ENCODE data around the gene CBX3.
"Not testable (repeated sequence)": the region's sequence is repeated elsewhere in the genome, so short reads cannot be mapped to it uniquely, and the experiment has no call there.

CBX3 gene

DNA sequence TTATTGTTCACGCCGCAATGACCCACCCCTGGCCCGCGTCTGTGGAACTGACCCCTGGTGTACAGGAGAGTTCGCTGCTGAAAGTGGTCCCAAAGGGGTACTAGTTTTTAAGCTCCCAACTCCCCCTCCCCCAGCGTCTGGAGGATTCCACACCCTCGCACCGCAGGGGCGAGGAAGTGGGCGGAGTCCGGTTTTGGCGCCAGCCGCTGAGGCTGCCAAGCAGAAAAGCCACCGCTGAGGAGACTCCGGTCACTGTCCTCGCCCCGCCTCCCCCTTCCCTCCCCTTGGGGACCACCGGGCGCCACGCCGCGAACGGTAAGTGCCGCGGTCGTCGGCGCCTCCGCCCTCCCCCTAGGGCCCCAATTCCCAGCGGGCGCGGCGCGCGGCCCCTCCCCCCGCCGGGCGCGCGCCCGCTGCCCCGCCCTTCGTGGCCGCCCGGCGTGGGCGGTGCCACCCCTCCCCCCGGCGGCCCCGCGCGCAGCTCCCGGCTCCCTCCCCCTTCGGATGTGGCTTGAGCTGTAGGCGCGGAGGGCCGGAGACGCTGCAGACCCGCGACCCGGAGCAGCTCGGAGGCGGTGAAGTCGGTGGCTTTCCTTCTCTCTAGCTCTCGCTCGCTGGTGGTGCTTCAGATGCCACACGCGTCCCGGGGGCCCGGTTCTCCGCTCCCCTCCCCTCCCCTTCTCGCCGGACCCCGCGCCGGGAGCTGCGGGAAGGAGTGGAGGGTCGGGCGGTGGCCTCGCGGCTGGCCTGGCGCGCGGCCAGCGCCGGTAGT lies at the start of gene CBX3:
Gene CBX3, plus strand, starts transcription at position 499 of the 772 bp plus-strand sequence. CDS start 1,254 bp downstream, outside the sequence.
- H3K4me3 ChIP-seq (ENCODE audit: low read length) = peak within 1 kb of the TSS; percentile 99
- DNase-seq (ENCODE audit: low read depth) = no peak
- TF ChIP-seq, protein P1, sequence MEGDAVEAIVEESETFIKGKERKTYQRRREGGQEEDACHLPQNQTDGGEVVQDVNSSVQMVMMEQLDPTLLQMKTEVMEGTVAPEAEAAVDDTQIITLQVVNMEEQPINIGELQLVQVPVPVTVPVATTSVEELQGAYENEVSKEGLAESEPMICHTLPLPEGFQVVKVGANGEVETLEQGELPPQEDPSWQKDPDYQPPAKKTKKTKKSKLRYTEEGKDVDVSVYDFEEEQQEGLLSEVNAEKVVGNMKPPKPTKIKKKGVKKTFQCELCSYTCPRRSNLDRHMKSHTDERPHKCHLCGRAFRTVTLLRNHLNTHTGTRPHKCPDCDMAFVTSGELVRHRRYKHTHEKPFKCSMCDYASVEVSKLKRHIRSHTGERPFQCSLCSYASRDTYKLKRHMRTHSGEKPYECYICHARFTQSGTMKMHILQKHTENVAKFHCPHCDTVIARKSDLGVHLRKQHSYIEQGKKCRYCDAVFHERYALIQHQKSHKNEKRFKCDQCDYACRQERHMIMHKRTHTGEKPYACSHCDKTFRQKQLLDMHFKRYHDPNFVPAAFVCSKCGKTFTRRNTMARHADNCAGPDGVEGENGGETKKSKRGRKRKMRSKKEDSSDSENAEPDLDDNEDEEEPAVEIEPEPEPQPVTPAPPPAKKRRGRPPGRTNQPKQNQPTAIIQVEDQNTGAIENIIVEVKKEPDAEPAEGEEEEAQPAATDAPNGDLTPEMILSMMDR (conservative IDR thresholded peaks at IDR 0.05; ENCODE audit: low read depth, low read length) = no peak

DNA sequence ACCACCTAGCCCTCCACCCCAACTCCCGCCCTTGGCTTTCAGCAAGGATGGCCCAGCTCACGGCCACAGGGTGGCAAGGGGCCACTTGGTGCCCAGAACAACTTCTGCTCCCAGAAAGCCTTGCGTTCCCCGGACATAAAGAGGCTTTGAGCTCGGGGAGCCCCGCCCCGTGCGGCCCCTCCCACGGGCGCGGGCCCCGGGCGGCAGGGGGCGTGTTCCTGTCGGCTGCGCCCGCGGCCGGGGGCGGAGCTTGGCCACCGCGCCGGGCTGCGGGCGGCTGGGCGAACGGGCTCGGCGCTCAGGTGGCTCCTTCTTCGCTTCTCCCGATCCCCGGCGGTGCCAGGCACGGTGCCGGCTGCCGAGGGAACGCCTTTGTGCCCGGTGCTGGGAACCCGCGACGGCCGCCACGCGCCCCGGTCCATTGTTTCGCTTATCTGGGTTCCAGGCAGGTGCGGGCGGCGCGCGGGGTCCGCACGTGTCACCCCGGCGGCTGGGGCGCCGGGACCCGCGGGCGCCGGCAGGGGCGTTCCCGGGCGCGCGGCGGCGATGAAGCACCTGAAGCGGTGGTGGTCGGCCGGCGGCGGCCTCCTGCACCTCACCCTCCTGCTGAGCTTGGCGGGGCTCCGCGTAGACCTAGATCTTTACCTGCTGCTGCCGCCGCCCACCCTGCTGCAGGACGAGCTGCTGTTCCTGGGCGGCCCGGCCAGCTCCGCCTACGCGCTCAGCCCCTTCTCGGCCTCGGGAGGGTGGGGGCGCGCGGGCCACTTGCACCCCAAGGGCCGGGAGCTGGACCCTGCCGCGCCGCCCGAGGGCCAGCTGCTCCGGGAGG lies 49.4 kb upstream of the CBX3 start, which contains the start of gene NFE2L3:
Gene NFE2L3, plus strand, starts transcription at position 246 of the 829 bp plus-strand sequence. Its CDS starts 301 bp downstream, at position 547.
- TF ChIP-seq, protein P1 (conservative IDR thresholded peaks at IDR 0.05; ENCODE audit: low read depth, low read length) = peak; percentile 6
- no peak for DNase-seq (ENCODE audit: low read depth)
- peak within 1 kb of the TSS; percentile 49 for H3K4me3 ChIP-seq (ENCODE audit: low read length)

DNA sequence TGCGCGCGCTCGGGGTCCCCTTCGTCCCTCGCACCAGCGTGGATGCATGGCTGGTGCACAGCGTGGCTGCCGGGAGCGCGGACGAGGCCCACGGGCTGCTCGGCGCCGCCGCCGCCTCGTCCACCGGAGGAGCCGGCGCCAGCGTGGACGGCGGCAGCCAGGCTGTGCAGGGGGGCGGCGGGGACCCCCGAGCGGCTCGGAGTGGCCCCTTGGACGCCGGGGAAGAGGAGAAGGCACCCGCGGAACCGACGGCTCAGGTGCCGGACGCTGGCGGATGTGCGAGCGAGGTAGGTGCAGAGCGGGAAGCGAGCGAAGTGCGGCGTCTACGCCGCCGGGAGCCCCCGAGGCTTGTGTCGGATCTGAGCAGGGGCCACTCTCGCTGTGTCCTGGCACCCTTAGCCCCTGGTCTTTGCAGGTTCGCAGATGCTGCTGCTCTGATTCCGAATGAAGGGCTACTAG lies 48.7 kb upstream of the CBX3 start:
- H3K4me3 ChIP-seq (ENCODE audit: low read length) = peak overlapping the region; percentile 49
- not testable (repeated sequence) for DNase-seq (ENCODE audit: low read depth)

DNA sequence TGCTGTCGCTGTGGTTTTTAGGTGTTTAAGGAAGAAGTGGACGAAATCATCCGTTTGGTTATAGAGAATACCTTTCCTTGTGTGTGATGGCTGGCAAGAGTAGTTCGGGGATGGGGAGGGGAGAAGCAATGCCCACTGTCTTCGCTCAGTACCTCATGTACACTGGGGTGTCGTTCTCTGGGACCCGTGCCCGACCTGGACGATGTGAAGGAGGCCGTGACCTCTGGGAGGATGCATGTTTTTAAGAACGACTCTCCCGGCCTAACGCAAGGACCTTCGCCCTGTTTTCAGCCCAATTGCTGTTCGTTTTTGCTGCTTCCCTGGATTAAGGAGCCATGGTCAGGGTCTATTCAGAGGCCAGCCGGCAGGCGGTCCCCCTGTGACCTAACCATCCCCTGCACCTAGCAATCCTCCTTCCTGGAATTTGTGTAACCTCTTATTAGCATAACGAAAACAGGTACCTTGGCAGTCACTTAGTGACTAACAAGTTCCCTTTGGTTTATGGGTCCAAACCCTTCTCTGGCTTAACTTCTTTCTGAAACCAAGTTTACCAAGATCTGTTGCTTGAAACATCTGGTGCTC lies 48.2 kb upstream of the CBX3 start:
- H3K4me3 ChIP-seq (ENCODE audit: low read length) = peak overlapping the region; percentile 35
- TF ChIP-seq, protein P1 (conservative IDR thresholded peaks at IDR 0.05; ENCODE audit: low read depth, low read length) = no peak
- no peak for DNase-seq (ENCODE audit: low read depth)

DNA sequence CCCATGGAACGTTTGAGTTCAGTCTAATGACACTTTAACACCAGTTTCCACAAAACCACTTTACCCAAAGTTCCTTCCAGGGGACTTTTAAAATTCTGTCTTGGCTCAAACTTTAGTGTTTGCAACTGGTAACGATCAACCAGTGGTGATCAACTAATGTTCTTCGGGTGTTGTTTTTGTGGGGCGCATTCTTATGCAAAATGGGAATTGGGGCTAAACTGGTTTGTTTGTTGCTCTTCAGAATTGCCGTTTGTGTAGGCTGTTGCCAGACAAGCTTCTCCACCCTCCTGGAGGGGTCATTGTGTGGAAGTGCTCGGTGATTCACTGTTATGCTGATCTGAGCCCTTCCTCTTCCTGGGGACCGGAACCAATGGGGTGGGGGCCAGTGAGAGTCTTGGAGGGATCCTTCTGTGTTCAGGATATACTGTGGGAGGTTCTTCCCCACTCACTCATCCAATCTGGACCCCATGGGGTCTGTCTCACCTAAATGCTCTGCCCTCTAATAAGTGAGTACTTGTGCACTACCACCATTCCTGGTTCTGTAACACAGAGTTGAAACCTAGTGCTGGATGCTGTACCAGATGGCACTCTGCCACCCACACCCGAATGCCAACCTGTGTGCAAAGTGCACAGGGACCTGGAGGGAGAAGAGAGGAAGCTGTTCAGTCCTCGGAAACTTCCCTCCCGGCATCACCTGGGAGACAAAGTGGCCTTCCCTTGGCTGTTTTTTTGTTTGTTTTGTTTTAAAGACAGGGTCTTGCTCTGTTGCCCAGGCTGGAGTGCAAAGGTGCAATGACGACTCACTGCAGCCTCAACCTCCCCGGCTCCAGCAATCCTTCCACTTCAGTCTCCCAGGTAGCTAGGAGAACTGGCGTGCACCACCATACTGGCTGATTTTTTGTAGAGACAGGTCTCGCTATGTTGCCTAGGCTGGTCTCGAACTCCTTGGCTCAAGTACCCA lies 47.4 kb upstream of the CBX3 start:
- DNase-seq (ENCODE audit: low read depth) = no peak
- TF ChIP-seq, protein P1 (conservative IDR thresholded peaks at IDR 0.05; ENCODE audit: low read depth, low read length) = no peak
- peak overlapping the region; percentile 35 for H3K4me3 ChIP-seq (ENCODE audit: low read length)

DNA sequence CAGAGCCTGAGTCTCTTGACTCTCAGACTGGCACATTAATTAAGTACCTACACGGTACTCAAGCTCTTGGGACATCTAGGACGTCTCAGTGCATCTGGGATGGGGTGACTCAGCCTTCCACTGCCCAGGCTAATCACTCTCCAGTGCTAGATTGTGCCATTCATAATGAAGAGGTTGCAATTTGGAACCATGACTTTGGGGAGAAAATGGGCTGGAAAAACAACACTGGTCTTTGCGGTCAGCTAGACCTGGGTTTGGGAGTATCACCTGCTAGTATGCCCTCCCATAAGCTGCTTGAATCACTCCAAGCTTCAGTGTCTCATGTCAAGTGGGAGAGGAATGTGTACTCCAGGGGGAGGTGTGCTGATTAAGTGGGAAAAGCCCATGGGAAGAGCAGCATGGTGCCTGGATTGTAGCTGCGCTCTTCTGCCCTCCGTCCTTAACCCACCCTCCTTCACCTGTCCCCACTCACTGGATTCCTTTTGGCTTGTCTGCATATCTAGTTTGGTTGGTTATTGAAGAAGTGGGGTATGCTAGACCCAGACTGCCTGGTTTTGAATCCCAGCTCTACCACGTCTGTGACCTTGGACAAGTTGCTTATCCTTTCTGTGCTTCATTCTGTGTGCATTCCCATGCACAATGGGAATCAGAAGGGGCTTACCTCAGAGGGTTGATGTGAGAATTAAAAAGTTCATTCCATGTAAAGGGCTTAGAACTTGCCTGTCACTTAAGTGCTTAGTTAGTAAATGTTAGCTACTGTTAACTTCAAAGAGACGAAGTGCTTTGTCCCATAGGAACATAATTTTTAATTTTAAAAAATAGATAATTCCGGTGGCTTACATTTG lies 45.8 kb upstream of the CBX3 start:
- TF ChIP-seq, protein P1 (conservative IDR thresholded peaks at IDR 0.05; ENCODE audit: low read depth, low read length) = peak; percentile 12
- DNase-seq (ENCODE audit: low read depth) = peak; percentile 68
- H3K4me3 ChIP-seq (ENCODE audit: low read length) = peak overlapping the region; percentile 35

Data from retinal pigment epithelial cell (primary cell).